K562 (cell line): ENCODE data around the gene TMEM60. TPM values are rescaled to one million over a fixed set of nuclear protein-coding genes. Genes with fewer than 3 reads are reported as not detected.

Experiments
- DMBX1 ChIP-seq: fragments of 250-450 bp; sonication (Bioruptor Pico); IDR thresholded peaks from 2 replicates; pipeline ENCODE4 v1.8.0; 2022; ENCODE audit warnings: inconsistent platforms, mild to moderate bottlenecking, moderate library complexity, borderline replicate concordance
- ETV1 ChIP-seq: fragments of 450-650 bp; conservative IDR thresholded peaks from 2 replicates; pipeline ENCODE4 v1.6.1; 2016; ENCODE audit warnings: missing genetic modification characterization, control low read depth, low read depth, missing compliant biosample characterization
- GMEB1 ChIP-seq: fragments of 250-450 bp; sonication (Bioruptor Pico); IDR thresholded peaks from 2 replicates; pipeline ENCODE4 v1.4.0; 2020; ENCODE audit warnings: mild to moderate bottlenecking
- ID3 ChIP-seq, 2 experiments: fragments of 250-450 bp in 1 of 2; fragments of 450-650 bp in 1 of 2; sonication (Bioruptor Pico) in 1 of 2; IDR thresholded peaks; 2 replicates each; pipeline versions ENCODE4 v1.6.1 to v1.8.0; 2016 to 2021; ENCODE audit warnings: mild to moderate bottlenecking in 2 of 2, moderate library complexity in 2 of 2, missing compliant biosample characterization in 1 of 2, missing genetic modification characterization in 1 of 2
- NKRF ChIP-seq: fragments of 450-650 bp; IDR thresholded peaks from 2 replicates; pipeline ENCODE4 v1.6.1; 2016; ENCODE audit warnings: borderline replicate concordance
- POLR3A ChIP-seq: IDR thresholded peaks from 2 replicates; pipeline ENCODE4 v1.6.1; 2011; ENCODE audit warnings: borderline replicate concordance, mild to moderate bottlenecking, moderate library complexity; ENCODE audit not compliant: insufficient read length, insufficient read depth; ENCODE audit errors: extremely low read depth
- PTBP1 ChIP-seq: fragments of 200-400 bp; formaldehyde crosslinking; IDR thresholded peaks from 2 replicates; pipeline ENCODE4 v1.6.1; 2017; ENCODE audit warnings: low read depth, low read length
- RBM39 ChIP-seq: fragments of 200-400 bp; formaldehyde crosslinking; optimal IDR thresholded peaks from 2 replicates; pipeline ENCODE3; 2018; ENCODE audit warnings: low read depth, low read length
- TFAP4 ChIP-seq: sonication (generic); formaldehyde crosslinking; IDR thresholded peaks from 2 replicates; pipeline ENCODE4 v1.8.0; 2022; ENCODE audit warnings: missing genetic modification reagents, mild to moderate bottlenecking, moderate library complexity, borderline replicate concordance
- U2AF1 ChIP-seq: fragments of 200-400 bp; formaldehyde crosslinking; optimal IDR thresholded peaks from 2 replicates; pipeline ENCODE3; 2017; ENCODE audit warnings: mild to moderate bottlenecking, low read depth, low read length, moderate library complexity
- ZBTB49 ChIP-seq: sonication (generic); formaldehyde crosslinking; IDR thresholded peaks from 2 replicates; pipeline ENCODE4 v1.8.0; 2022; ENCODE audit warnings: missing genetic modification reagents, mild to moderate bottlenecking, borderline replicate concordance
- polyA plus RNA-seq, 8 experiments: library from polyadenylated mRNA; depleted of rRNA in 4 of 8; stranded (reverse) in 5 of 8; unstranded in 3 of 8; fragments of >200 nt; fragmentation: Nextera tagmentation in 2 of 8; fragmentation: Illumina TruSeq in 1 of 8; extraction: Ambion mirVana in 2 of 8; extraction: Trizol in 1 of 8; gene quantifications; 2 replicates each; pipeline versions ENCODE4 v1.2.1 to v1.2.3, GENCODE V29; 2011 to 2014; ENCODE audit warnings: inconsistent platforms in 1 of 8, missing spikeins in 1 of 8
- total RNA-seq, 7 experiments: library from RNA; depleted of rRNA in 6 of 7; stranded (reverse); fragments of >200 nt in 6 of 7; fragmentation: Illumina TruSeq in 2 of 7; extraction: Trizol in 2 of 7; gene quantifications; 2 replicates each; pipeline versions ENCODE4 v1.2.1 to v1.2.3, GENCODE V29; 2011 to 2021; ENCODE audit warnings: low replicate concordance in 1 of 7

The TMEM60 gene
- total and polyA plus RNA-seq, 9 of the 15 experiments (the other 6 are each of a cell fraction or from before 2014, with no cell fraction given): 12.5 to 140 (median 38.4) TPM

GRCh38 chr7:77798394-77799077, at the start of gene TMEM60, which contains the start of gene PHTF2 (continued):
- TF ChIP-seq DMBX1 (CRISPR knock-in tag) (no peak), NKRF (0 out of 2 replicates have a peak, but pooled peaks have one; percentile 38), ETV1 (peak; percentile 94), ZBTB49 (no peak), ID3 (CRISPR knock-in tag; IDR thresholded peaks at IDR 0.05) (no peak), ID3 (tag; IDR thresholded peaks at IDR 0.05) (no peak), U2AF1 (peak; percentile 86), PTBP1 (0 out of 2 replicates have a peak, but pooled peaks have one; percentile 19), TFAP4 (peak; percentile 81; the same call in 1 of the 2 replicates), POLR3A (no peak), GMEB1 (peak; percentile 47; the same call in 1 of the 2 replicates), RBM39 (no peak)
